H1 (cell line): ENCODE data around the gene CELF6. TPM values are rescaled to one million over a fixed set of nuclear protein-coding genes. Genes with fewer than 3 reads are reported as not detected.

ENCODE experiments used
- CTCF ChIA-PET: fragments of 300-600 bp; sonication (Branson Sonifier 250); formaldehyde crosslinking; loops from one replicate; lab custom pipeline; 2021; ENCODE audit not compliant: partially characterized antibody; lab: Charles Lee
- POLR2A ChIA-PET: fragments of 300-600 bp; sonication (Branson Sonifier 250); formaldehyde crosslinking; loops from one replicate; lab custom pipeline; 2021; ENCODE audit warnings: inconsistent platforms; ENCODE audit not compliant: partially characterized antibody; lab: Charles Lee
- DNase-seq, 2 experiments: peaks; one replicate each; pipeline versions ENCODE4 v3.0.0 to v3.0.0-alpha.2; 2010 to 2022; ENCODE audit warnings: low spot score in 2 of 2, low read depth in 1 of 2, mixed read lengths in 1 of 2
- FAIRE-seq: peaks from 2 replicates; lab custom pipeline; 2011; peaks lifted over from hg19 to GRCh38; lab: Jason Lieb, UNC
- H2AFZ ChIP-seq: 2 replicates; pipeline ENCODE4 v1.8.1; 2012; ENCODE audit warnings: low read length, inconsistent platforms
- H2AK5ac ChIP-seq: 2 replicates; pipeline ENCODE4 v1.6.1; 2013; ENCODE audit warnings: low read depth, low read length
- H2BK120ac ChIP-seq: replicated peaks from 2 replicates; pipeline ENCODE3; 2013; ENCODE audit warnings: low read depth, low read length, inconsistent platforms
- H2BK12ac ChIP-seq: 2 replicates; pipeline ENCODE4 v1.6.1; 2013; ENCODE audit warnings: low read depth, low read length
- H2BK15ac ChIP-seq: 2 replicates; pipeline ENCODE4 v1.6.1; 2013; ENCODE audit warnings: low read length
- H2BK20ac ChIP-seq: 2 replicates; pipeline ENCODE4 v1.6.1; 2013; ENCODE audit warnings: low read length
- H2BK5ac ChIP-seq: 2 replicates; pipeline ENCODE4 v1.6.1; 2013; ENCODE audit warnings: low read depth, low read length
- H3K14ac ChIP-seq: 2 replicates; pipeline ENCODE4 v1.6.1; 2013; ENCODE audit warnings: inconsistent platforms; ENCODE audit not compliant: insufficient read length
- H3K18ac ChIP-seq: 2 replicates; pipeline ENCODE4 v1.6.1; 2013; ENCODE audit warnings: low read length; ENCODE audit errors: extremely low read depth
- H3K23ac ChIP-seq: 2 replicates; pipeline ENCODE4 v1.6.1; 2013; ENCODE audit warnings: inconsistent platforms; ENCODE audit not compliant: insufficient read length
- H3K23me2 ChIP-seq: 2 replicates; pipeline ENCODE4 v1.6.1; 2013; ENCODE audit warnings: low read depth, low read length
- H3K27ac ChIP-seq: 2 replicates; pipeline ENCODE4 v1.6.1; 2011; ENCODE audit warnings: low read depth, low read length, inconsistent platforms
- H3K27me3 ChIP-seq, 4 experiments: replicated peaks in 1 of 4; 1 replicate in 1 of 4; 2 replicates in 3 of 4; pipeline versions ENCODE4 v1.6.1 to v1.8.1; 2011 to 2013; ENCODE audit warnings: low read length in 3 of 4, mild to moderate bottlenecking in 3 of 4, inconsistent platforms in 2 of 4, mixed read lengths in 2 of 4, moderate library complexity in 1 of 4; ENCODE audit not compliant: control insufficient read depth in 3 of 4, insufficient read depth in 3 of 4; ENCODE audit errors: extremely low read depth in 1 of 4
- H3K36me3 ChIP-seq, 4 experiments: 2 replicates each; pipeline versions ENCODE4 v1.6.1 to v1.8.1; 2011 to 2013; ENCODE audit warnings: mild to moderate bottlenecking in 4 of 4, low read length in 3 of 4, moderate library complexity in 2 of 4, control low read depth in 1 of 4, inconsistent platforms in 1 of 4; ENCODE audit not compliant: insufficient read depth in 4 of 4, control insufficient read depth in 2 of 4
- H3K4ac ChIP-seq: replicated peaks from 2 replicates; pipeline ENCODE3; 2013; ENCODE audit warnings: low read length, low read depth, mixed read lengths, inconsistent platforms; ENCODE audit not compliant: insufficient read length
- H3K4me1 ChIP-seq, 4 experiments: replicated peaks in 1 of 4; 1 replicate in 1 of 4; 2 replicates in 3 of 4; pipeline versions ENCODE4 v1.6.1 to v1.8.1; 2011 to 2013; ENCODE audit warnings: low read length in 3 of 4, inconsistent platforms in 2 of 4, mixed read lengths in 1 of 4; ENCODE audit not compliant: insufficient read depth in 4 of 4, control insufficient read depth in 3 of 4
- H3K4me2 ChIP-seq, 2 experiments: 2 replicates each; pipeline versions ENCODE4 v1.6.1 to v1.8.1; 2011 to 2013; ENCODE audit warnings: low read depth in 2 of 2, low read length in 2 of 2, control low read depth in 1 of 2, inconsistent platforms in 1 of 2, mild to moderate bottlenecking in 1 of 2; ENCODE audit not compliant: insufficient read depth in 1 of 2
- H3K4me3 ChIP-seq, 4 experiments: fragments of 200-600, 300-600 bp in 1 of 4; sonication (generic), shearing (Covaris generic), sonication (Bioruptor Twin) in 1 of 4; 2 replicates each; pipeline versions ENCODE4 v1.5.1 to v1.8.1; 2011 to 2016; ENCODE audit warnings: low read length in 4 of 4, low read depth in 3 of 4, control low read depth in 2 of 4, inconsistent platforms in 2 of 4, mild to moderate bottlenecking in 2 of 4, mixed read lengths in 1 of 4, moderate library complexity in 1 of 4; ENCODE audit not compliant: insufficient read depth in 2 of 4; ENCODE audit errors: extremely low read depth in 1 of 4
- H3K56ac ChIP-seq: replicated peaks from 2 replicates; pipeline ENCODE3; 2013; ENCODE audit warnings: low read depth, mild to moderate bottlenecking, mixed read lengths, low read length, inconsistent platforms; ENCODE audit not compliant: insufficient read length
- H3K79me1 ChIP-seq: 2 replicates; pipeline ENCODE4 v1.6.1; 2013; ENCODE audit warnings: low read depth, low read length, control low read depth
- H3K79me2 ChIP-seq, 2 experiments: 2 replicates each; pipeline versions ENCODE4 v1.6.1 to v1.8.1; 2012 to 2013; ENCODE audit warnings: low read length in 2 of 2, mild to moderate bottlenecking in 2 of 2, inconsistent platforms in 1 of 2; ENCODE audit not compliant: insufficient read depth in 2 of 2, control insufficient read depth in 1 of 2
- H3K9ac ChIP-seq, 4 experiments: replicated peaks in 1 of 4; 1 replicate in 1 of 4; 2 replicates in 3 of 4; pipeline versions ENCODE4 v1.6.1 to v1.8.1; 2011 to 2013; ENCODE audit warnings: low read depth in 3 of 4, low read length in 3 of 4, control low read depth in 2 of 4, mild to moderate bottlenecking in 2 of 4, moderate library complexity in 2 of 4, inconsistent platforms in 1 of 4; ENCODE audit errors: extremely low read depth in 1 of 4
- H3K9me3 ChIP-seq, 2 experiments: 2 replicates each; pipeline versions ENCODE4 v1.6.1 to v1.8.1; 2012 to 2013; ENCODE audit warnings: mild to moderate bottlenecking in 2 of 2, moderate library complexity in 2 of 2, control low read depth in 1 of 2, inconsistent platforms in 1 of 2, low read depth in 1 of 2, low read length in 1 of 2, mixed read lengths in 1 of 2; ENCODE audit not compliant: insufficient read depth in 2 of 2
- H4K20me1 ChIP-seq, 2 experiments: replicated peaks in 1 of 2; 2 replicates each; pipeline versions ENCODE3 to v1.8.1; 2011 to 2013; ENCODE audit warnings: inconsistent platforms in 2 of 2, low read length in 2 of 2, mild to moderate bottlenecking in 1 of 2; ENCODE audit not compliant: insufficient read depth in 2 of 2, control insufficient read depth in 1 of 2
- H4K5ac ChIP-seq: 2 replicates; pipeline ENCODE4 v1.6.1; 2013; ENCODE audit warnings: low read length, low read depth, mixed read lengths, inconsistent platforms; ENCODE audit not compliant: insufficient read length
- H4K8ac ChIP-seq: 2 replicates; pipeline ENCODE4 v1.8.0; 2013; ENCODE audit warnings: mild to moderate bottlenecking, moderate library complexity, low read length, inconsistent platforms; ENCODE audit not compliant: insufficient read depth; ENCODE audit errors: extremely low read depth
- H4K91ac ChIP-seq: replicated peaks from 2 replicates; pipeline ENCODE3; 2013; ENCODE audit warnings: low read length, mixed read lengths, inconsistent platforms; ENCODE audit not compliant: insufficient read length
- ASH2L ChIP-seq: fragments of 200-600, 300-600 bp; sonication (generic); IDR thresholded peaks from one replicate; pipeline ENCODE4 v1.7.1; 2017; ENCODE audit warnings: low read length
- EGR1 ChIP-seq: IDR thresholded peaks from 2 replicates; pipeline ENCODE4 v1.6.1; 2011; ENCODE audit warnings: low read depth, low read length, borderline replicate concordance
- HDAC6 ChIP-seq: IDR thresholded peaks from one replicate; pipeline ENCODE4 v1.7.1; 2012; ENCODE audit warnings: low read depth, mild to moderate bottlenecking, inconsistent platforms, low read length, moderate library complexity
- PHF8 ChIP-seq: fragments of 200-600 bp; sonication (generic); conservative IDR thresholded peaks from 2 replicates; pipeline ENCODE4 v1.7.1; 2012; ENCODE audit warnings: low read depth, mild to moderate bottlenecking, inconsistent platforms, low read length, moderate library complexity
- WGBS, 2 experiments: shearing (Covaris generic) in 1 of 2; methylation state at CpG; one replicate each; pipeline versions ENCODE4 v1.1.6 to v1.1.7; 2013 to 2015; ENCODE audit warnings: low lambda C conversion rate in 2 of 2, mixed read lengths in 2 of 2, inconsistent platforms in 1 of 2, low coverage in 1 of 2, missing lambda C conversion rate in 1 of 2; ENCODE audit not compliant: insufficient replicate concordance in 2 of 2, insufficient coverage in 1 of 2, insufficient read length in 1 of 2; ENCODE audit errors: extremely low coverage in 1 of 2, missing lambda C conversion rate in 1 of 2; 5-methylcytosine and 5-hydroxymethylcytosine counted together
- polyA plus RNA-seq, 7 experiments: library from polyadenylated mRNA; depleted of rRNA in 3 of 7; stranded (reverse) in 5 of 7; unstranded in 2 of 7; fragments of >200 nt in 5 of 7; fragments of 200-250 nt in 2 of 7; gene quantifications; 1 replicate in 5 of 7; 2 replicates in 1 of 7; 4 replicates in 1 of 7; pipeline versions ENCODE4 v1.2.1 to v1.2.3, GENCODE V29; 2011 to 2013; ENCODE audit warnings: missing spikeins in 2 of 7, mixed read lengths in 2 of 7
- total RNA-seq: library from RNA; stranded (reverse); fragmentation: NEBNext Ultra II Directional; extraction: Animal tissue kit (Norgen Biotek cat#: 25700); gene quantifications from 2 replicates; pipeline ENCODE4 v1.2.1, GENCODE V29; 2021

The CELF6 gene
- total and polyA plus RNA-seq, 2 of the 8 experiments (the other 6 are each of a cell fraction or from before 2014, with no cell fraction given): 0.09 to 0.19 TPM

DNA sequence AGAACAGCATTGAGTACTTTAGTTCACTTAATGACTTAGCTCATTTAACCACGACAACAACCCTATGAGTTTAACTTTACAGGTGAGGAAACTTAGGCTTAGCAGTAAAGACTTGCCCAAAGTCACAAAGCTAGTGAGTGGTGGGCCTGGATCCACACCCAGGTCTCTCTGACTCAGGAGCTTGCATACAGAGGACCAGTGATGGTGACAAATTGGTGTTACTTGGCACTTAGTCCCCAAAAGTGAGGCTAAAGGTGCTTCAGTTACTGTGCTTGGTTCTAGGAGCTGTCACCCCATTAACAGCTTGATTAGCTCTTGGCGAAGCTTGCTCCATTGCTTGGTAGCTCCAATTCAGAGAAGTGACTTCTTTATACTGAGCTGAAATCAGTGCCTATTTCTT, 6.1 kb downstream of the CELF6 start:
- Histone ChIP-seq H3K4me2 (no peak overlapping the region), H4K91ac (no peak overlapping the region), H2AK5ac (no peak overlapping the region), H3K79me1 (no peaks in the 10 kb centered on the region), H3K23ac (no peak overlapping the region), H3K4me1 (no peaks in the 10 kb centered on the region), H2BK12ac (no peak overlapping the region), H3K4ac (no peak overlapping the region), H3K27ac (no peak overlapping the region), H3K79me2 (no peaks in the 10 kb centered on the region), H3K27me3 (peaks cover 5 to 20% (median 14%) of the 10 kb centered on the region in 4 experiments), H2BK5ac (no peak overlapping the region), H3K14ac (no peak overlapping the region), H2BK120ac (no peak overlapping the region), H3K9ac (no peak overlapping the region), H3K4me3 (no peak overlapping the region), H3K23me2 (no peaks in the 10 kb centered on the region), H2BK20ac (no peak overlapping the region), H2AFZ (no peak overlapping the region), H4K8ac (no peak overlapping the region), H3K9me3 (no peaks in the 10 kb centered on the region), H4K20me1 (peaks cover 0 to 1% of the 10 kb centered on the region in 2 experiments), H2BK15ac (no peak overlapping the region), H3K36me3 (no peaks in the 10 kb centered on the region), H3K18ac (no peak overlapping the region), H3K56ac (no peak overlapping the region), H4K5ac (no peak overlapping the region)
- WGBS, 2 experiments: 91% methylated on average over 2 of the region's 2 CpGs; no CpG with 5 or more reads in 1 of the 2 experiments
- TF ChIP-seq ASH2L (no peak), EGR1 (no peak), HDAC6 (no peak), PHF8 (no peak)
- ChIA-PET POLR2A (no interaction called here), CTCF (interaction anchor here (0.6 to 4.6 kb wide), 16 partner anchors 9 to 959 kb away, joined by 3 to 30 read pairs (median 4); no protein-coding TSS in a partner anchor)
- DNase-seq: peak in 1 of 2 experiments; percentile 2
- FAIRE-seq: no peak
